Sciatic nerve (tissue), 1 donor: ENCODE measurements around the gene PIK3CD. TPM values are rescaled to one million over a fixed set of nuclear protein-coding genes. Genes with fewer than 3 reads are reported as not detected.

Experiments used
- total RNA-seq: library from RNA; stranded (reverse); fragmentation: NEBNext Ultra II Directional; extraction: Animal tissue kit (Norgen Biotek cat#: 25700); gene quantifications from one replicate; pipeline ENCODE4 v1.2.1, GENCODE V29; 2021
- donor health status: DM: no; HTN: no; CAD: no.

The PIK3CD gene
- total RNA-seq, 1 donor from 2014 or later: 17.9 TPM

Other genes starting within 250 kb of the PIK3CD start
- gene SLC25A33, start 112.3 kb upstream of the PIK3CD start, total RNA-seq: 2.9 TPM
- gene TMEM201, start 62.8 kb upstream of the PIK3CD start, total RNA-seq: 13.1 TPM
- gene CLSTN1, start 172.2 kb downstream of the PIK3CD start, total RNA-seq: 121 TPM